Activated CD8-positive, alpha-beta memory T cell treated with anti-CD3 and anti-CD28 coated beads for 4 hours (primary cell): ENCODE results near the gene PLEK.
A peak's percentile ranks its signal among the peaks of the same experiment; 100 is the strongest.
"Not testable (repeated sequence)": the region's sequence is repeated elsewhere in the genome, so short reads cannot be mapped to it uniquely, and the experiment has no call there.

Source experiments
- DNase-seq, 2 donors: peaks; one replicate each; pipeline ENCODE4 v3.0.0-alpha.2; 2020; ENCODE audit warnings: low read depth in 2 of 2

PLEK gene

DNA sequence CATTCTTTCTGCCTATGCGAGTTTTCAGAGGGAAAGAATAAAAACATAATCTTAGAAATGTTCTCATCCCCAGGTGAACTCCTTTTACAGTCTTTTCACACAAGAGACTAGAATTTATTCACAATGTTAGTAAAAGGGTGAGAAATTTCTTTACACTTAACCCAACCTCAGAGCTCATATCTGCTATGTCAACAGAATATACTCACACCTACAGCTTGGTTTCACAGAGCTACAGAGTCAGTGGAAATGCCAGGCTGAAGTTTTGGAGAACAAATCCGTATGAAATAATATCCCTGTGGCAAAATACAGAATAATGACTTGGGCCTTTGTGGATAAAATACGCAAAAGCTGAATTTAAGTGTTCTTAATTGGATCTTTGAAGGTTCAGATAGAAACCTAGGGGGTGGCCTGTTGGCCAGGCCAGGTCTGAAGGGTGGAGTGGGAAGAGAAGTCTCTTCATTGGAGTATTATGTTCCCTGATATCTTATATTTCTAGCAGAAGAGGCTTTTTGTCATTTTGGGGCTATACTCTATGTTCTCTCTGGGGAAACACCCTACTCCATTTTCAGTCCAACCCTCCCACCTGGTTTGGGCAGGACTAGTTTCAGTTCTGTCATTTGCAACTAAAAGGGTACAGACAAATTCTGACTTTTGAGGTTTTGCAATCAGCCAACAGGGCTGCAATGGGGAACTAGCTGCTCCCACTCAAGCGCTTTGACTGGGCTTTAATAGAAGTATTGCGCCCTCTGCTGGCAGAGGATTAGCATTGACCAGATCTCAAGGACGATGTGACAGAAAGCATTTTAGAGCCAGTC is 76.3 kb downstream of the PLEK start:
- DNase-seq, result peak; percentile 64 to 73

DNA sequence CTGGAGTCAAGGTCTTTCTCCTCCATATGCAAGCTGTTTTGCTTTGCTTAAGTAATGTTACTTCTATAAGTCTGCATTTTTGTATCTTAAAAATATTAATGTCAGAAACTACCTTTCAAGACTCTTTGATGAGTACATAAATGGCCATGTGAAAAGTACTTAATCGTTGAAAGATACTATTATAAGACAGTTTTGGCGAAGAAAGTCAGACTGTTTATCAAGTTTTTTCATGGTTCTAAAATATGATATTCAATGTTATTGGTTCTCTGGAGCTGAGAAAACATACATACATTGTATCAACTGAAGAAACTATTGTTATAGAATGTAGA is 76.9 kb downstream of the PLEK start:
- no peak for DNase-seq

DNA sequence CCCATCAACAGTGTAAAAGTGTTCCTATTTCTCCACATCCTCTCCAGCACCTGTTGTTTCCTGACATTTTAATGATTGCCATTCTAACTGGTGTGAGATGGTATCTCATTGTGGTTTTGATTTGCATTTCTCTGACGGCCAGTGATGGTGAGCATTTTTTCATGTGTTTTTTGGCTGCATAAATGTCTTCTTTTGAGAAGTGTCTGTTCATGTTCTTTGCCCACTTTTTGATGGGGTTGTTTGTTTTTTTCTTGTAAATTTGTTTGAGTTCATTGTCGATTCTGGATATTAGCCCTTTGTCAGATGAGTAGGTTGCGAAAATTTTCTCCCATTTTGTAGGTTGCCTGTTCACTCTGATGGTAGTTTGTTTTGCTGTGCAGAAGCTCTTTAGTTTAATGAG is 81.3 kb downstream of the PLEK start:
- DNase-seq, result not testable (repeated sequence)
